GM12801 (cell line): ENCODE measurements around the gene KRT8.

Source experiments
- CTCF ChIP-seq: IDR thresholded peaks from one replicate; pipeline ENCODE4 v1.5.1; 2011; ENCODE audit warnings: control low read depth; ENCODE audit not compliant: insufficient read length; ENCODE audit errors: extremely low read depth

The KRT8 gene

GRCh38 chr12:52884526-52885293, 20.2 kb downstream of the KRT8 start:
- TF ChIP-seq CTCF: peak; percentile 32

DNA sequence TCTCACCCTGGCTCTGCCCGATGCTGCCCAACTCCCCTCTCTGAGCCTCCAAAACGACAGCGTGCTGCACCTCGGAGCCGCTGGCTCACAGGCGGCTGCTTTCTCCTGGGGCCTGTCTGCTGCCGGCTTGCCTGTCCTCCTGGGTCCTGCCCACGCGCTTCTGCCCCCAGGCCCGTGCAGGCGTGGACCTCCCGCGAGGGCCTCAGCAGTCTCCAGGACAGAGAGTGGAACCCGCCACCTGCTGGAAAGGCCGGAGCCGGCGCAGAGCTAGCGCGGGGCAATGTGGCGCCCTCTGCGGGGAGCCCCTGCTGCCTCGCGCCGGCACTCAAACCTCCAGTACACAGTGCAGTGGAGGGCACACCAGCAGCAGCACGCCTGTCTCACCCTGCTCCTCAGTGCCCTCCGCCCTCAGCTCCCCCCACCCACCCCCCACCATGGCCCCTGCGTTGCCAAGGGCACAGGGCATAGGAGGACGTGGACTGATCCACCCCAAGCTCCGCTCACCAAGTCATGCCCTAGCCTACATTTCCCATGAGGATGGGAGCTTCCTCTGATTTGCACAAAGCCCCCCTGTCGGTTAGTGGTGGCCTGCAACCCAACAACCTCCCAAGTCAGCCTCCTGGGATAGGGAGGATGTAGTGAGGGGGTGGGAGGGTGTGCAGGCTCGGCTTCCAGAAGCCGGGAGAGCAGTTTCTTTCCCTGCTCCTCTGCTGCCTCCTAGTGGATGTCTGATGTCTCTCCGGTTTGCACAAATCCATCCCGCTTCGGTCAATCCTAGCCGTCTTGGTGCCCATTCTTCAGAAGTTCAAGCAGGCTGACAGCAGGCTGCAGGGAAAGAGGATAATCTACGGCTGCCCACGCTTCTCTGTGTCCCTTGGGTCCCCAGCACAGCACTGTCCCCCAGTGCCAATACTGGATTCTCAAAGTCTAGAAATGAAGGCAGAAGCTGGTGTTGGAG, 25.2 kb downstream of the KRT8 start:
- no peak for TF ChIP-seq CTCF

DNA sequence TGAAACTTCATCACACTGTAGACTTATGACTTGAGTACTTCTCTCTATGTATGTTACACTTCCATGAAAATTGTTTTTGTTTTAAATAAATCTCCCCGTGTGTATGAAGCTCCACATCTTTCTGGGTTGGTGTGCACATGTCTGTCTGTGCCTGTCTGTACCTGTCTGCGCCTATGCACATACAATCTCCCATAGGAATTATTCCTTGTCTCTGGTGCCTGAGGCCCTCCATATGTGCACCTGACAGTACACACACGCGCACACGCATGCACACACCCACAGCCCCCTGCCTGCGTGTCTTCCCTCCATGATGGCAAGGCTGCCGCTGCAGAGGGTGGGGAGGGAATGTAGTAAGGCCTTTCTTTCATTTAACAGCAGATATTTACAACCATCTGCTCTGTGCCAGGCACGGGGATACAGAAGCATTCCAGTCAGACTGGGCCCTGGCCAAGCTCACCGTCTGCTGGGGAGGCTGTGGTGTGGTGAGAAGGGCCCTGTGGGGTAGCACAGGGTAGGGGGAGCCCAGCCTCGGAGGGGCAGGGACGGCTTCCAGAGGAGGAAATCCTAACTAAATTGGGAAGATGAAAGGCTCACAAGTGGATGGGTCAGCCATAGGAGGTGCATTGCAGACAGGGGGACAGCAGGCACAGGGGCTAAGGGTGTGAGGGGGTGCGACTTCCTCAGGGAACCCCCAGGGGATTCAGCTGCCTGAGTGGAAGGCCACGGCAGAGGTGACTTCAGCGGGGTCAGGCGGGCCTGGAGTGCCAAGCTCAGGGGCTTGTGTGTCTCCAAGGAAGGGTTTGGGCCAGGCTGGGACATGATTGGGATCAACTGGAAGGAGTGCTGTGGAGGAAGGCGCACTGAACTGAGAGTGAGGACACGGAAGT, 26.1 kb downstream of the KRT8 start:
- no peak for TF ChIP-seq CTCF

- no peak for TF ChIP-seq CTCF
Measured at GRCh38 chr12:52877242-52877641, 27.6 kb downstream of the KRT8 start.

GRCh38 chr12:52876372-52876771, 28.5 kb downstream of the KRT8 start:
- no peak for TF ChIP-seq CTCF

DNA sequence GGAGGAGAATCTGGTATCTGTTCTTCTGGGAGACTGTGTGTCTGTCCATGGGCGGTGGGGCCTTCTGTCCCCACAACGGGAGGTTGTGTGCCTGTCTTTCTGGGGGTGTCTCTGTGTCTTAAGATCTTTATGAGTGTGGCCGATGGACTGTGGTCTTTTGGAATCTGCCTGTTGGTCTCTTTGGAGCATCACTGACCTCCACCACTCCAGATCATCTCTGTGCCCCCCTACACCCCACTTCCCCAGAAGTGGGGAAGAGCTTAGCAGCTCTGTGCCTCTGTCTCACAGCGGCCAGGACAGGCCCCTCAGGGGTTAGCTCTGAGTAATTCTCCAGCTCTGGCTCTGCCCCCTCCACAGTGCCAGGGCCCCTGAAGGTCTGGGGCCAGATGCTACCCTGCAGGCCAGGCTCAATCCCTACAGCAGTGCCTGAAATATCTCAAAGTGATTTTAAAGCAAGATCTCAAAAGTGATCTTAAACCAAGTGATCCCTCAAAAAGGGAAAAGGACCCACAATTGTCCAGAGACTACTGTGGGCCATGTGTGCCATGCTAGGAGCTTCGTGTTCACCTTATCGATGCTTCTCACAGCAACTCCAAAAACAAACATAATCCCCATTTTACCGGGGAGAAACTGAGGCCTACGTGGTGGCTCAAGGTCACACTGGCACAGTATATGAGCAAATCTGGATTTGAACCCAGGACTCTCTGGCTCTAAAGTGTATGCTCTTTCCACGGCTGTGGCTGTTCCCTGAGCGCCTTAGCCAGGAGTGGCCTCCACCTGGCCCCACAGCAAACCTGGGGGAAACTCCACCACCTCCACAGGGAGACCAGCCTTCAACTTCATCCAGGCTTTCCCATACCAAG, 30.1 kb downstream of the KRT8 start:
- TF ChIP-seq CTCF: no peak
